OCI-LY3 (cell line): ENCODE data around the gene SPECC1.

Source experiments
- CTCF ChIP-seq: fragments of 200-600, 300-600 bp; sonication (generic); IDR thresholded peaks from 2 replicates; pipeline ENCODE4 v1.5.1; 2014; ENCODE audit warnings: antibody characterized with exemption, low read length, low read depth
- EZH2phosphoT487 ChIP-seq: fragments of 200-600 bp; shearing (Covaris generic); IDR thresholded peaks from 2 replicates; pipeline ENCODE4 v1.6.1; 2018; ENCODE audit warnings: antibody characterized with exemption, mixed run types, low read depth

- TF ChIP-seq CTCF = no peak
- TF ChIP-seq EZH2phosphoT487 = no peak
Observed at GRCh38 chr17:20010099-20010863, 1.1 kb downstream of the SPECC1 start.
